Esophagus squamous epithelium (tissue), 4 donors: Measurements from ENCODE around the gene SURF1.
"Not testable (repeated sequence)": the region's sequence is repeated elsewhere in the genome, so short reads cannot be mapped to it uniquely, and the experiment has no call there.

Source experiments
- CTCF ChIP-seq, 6 experiments: fragments of 450-650 bp in 4 of 6; fragments of 200-600 bp in 2 of 6; sonication (generic) in 2 of 6; IDR thresholded peaks; one replicate each; pipeline ENCODE4 v1.5.1; 2016 to 2019; ENCODE audit warnings: antibody characterized with exemption in 6 of 6, mild to moderate bottlenecking in 4 of 6, moderate library complexity in 4 of 6
- POLR2A ChIP-seq, 4 donors: fragments of 450-650 bp; IDR thresholded peaks; one replicate each; pipeline ENCODE4 v1.6.1; 2017; ENCODE audit warnings: antibody characterized with exemption in 4 of 4, mild to moderate bottlenecking in 4 of 4, moderate library complexity in 3 of 4

DNA sequence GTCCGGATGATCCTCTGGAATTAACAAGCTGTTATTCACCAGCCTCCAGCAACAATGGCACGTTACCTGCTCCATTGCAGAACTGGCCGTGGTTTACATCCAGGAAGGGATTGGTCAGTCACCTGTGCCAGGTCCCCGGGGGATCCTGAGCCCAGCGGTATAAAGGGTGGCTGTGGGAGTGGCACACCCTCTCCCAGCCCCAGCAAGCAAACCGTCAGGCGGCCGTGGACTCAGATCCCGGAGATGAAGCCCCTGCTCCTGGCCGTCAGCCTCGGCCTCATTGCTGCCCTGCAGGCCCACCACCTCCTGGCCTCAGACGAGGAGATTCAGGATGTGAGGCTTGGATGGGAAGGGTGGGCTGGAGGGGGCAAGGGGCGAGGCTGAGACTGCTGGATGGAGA, 38.7 kb downstream of the SURF1 start:
- not testable (repeated sequence) for TF ChIP-seq CTCF, POLR2A (IDR thresholded peaks at IDR 0.05)
